ENCODE data around the gene HNRNPUL1. TPM values are rescaled to one million over a fixed set of nuclear protein-coding genes. Genes with fewer than 3 reads are reported as not detected.

The HNRNPUL1 gene
- total and polyA plus RNA-seq, 9 of the 15 experiments (the other 6 are each of a cell fraction or from before 2014, with no cell fraction given): 7.3 to 211 (median 85.0) TPM

DNA sequence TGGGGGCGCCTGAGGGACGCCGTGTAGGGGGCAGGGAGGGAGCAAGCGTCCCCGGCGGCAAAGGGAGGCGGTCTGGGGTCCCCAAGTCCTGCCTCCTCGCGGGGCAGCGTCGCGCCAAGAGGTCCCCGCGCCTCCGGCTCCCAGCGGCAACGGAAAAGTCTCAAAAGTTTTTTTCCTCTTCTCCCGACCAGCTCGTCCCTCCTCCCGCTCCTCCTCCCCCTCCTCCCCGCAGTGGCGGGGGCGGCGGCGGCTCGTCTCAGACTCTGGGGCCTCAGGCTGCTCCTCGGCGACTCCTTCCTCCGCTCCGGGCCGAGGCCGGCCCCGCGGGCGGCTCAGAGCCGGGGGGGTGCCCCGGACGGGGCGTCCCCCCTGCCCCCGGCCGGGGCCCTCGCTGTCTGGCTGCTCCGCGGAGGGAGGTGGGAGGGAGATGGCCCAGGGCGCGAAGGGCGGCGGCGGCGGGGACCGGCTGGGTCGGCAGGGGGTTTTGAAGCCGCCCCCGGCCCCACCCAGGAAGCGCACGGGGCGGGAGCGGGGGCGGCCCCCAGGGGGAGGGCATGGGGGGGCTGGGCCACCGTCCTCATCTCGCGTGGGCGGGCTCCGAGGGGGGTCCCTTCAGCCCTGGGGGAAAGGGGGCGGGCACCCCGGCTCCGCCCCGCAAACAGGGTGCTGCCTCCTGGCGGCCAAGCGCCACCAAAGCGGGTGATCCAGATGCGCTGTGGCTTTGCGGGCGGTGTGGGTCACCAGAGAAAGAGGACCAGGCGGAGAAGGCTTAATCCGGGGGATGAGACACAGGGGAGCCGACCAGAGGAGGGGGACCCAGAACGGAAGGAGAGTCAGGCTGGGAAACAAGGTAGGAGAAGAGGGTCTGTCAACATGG lies 89.5 kb downstream of the HNRNPUL1 start, which contains the start of gene TGFB1 (continued):
- TF ChIP-seq, protein P1, sequence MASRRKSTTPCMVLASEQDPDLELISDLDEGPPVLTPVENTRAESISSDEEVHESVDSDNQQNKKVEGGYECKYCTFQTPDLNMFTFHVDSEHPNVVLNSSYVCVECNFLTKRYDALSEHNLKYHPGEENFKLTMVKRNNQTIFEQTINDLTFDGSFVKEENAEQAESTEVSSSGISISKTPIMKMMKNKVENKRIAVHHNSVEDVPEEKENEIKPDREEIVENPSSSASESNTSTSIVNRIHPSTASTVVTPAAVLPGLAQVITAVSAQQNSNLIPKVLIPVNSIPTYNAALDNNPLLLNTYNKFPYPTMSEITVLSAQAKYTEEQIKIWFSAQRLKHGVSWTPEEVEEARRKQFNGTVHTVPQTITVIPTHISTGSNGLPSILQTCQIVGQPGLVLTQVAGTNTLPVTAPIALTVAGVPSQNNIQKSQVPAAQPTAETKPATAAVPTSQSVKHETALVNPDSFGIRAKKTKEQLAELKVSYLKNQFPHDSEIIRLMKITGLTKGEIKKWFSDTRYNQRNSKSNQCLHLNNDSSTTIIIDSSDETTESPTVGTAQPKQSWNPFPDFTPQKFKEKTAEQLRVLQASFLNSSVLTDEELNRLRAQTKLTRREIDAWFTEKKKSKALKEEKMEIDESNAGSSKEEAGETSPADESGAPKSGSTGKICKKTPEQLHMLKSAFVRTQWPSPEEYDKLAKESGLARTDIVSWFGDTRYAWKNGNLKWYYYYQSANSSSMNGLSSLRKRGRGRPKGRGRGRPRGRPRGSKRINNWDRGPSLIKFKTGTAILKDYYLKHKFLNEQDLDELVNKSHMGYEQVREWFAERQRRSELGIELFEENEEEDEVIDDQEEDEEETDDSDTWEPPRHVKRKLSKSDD (conservative IDR thresholded peaks at IDR 0.05; ENCODE audit: low read length): no peak
- TF ChIP-seq, protein P2, sequence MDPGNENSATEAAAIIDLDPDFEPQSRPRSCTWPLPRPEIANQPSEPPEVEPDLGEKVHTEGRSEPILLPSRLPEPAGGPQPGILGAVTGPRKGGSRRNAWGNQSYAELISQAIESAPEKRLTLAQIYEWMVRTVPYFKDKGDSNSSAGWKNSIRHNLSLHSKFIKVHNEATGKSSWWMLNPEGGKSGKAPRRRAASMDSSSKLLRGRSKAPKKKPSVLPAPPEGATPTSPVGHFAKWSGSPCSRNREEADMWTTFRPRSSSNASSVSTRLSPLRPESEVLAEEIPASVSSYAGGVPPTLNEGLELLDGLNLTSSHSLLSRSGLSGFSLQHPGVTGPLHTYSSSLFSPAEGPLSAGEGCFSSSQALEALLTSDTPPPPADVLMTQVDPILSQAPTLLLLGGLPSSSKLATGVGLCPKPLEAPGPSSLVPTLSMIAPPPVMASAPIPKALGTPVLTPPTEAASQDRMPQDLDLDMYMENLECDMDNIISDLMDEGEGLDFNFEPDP (CRISPR knock-in tag; IDR thresholded peaks at IDR 0.05): no peak
- TF ChIP-seq ZNF24 (IDR thresholded peaks at IDR 0.05): no peak
- TF ChIP-seq RBM22 (IDR thresholded peaks at IDR 0.05; ENCODE audit: low read depth, low read length, poor library complexity, severe bottlenecking): no peak
- TF ChIP-seq, protein P3, sequence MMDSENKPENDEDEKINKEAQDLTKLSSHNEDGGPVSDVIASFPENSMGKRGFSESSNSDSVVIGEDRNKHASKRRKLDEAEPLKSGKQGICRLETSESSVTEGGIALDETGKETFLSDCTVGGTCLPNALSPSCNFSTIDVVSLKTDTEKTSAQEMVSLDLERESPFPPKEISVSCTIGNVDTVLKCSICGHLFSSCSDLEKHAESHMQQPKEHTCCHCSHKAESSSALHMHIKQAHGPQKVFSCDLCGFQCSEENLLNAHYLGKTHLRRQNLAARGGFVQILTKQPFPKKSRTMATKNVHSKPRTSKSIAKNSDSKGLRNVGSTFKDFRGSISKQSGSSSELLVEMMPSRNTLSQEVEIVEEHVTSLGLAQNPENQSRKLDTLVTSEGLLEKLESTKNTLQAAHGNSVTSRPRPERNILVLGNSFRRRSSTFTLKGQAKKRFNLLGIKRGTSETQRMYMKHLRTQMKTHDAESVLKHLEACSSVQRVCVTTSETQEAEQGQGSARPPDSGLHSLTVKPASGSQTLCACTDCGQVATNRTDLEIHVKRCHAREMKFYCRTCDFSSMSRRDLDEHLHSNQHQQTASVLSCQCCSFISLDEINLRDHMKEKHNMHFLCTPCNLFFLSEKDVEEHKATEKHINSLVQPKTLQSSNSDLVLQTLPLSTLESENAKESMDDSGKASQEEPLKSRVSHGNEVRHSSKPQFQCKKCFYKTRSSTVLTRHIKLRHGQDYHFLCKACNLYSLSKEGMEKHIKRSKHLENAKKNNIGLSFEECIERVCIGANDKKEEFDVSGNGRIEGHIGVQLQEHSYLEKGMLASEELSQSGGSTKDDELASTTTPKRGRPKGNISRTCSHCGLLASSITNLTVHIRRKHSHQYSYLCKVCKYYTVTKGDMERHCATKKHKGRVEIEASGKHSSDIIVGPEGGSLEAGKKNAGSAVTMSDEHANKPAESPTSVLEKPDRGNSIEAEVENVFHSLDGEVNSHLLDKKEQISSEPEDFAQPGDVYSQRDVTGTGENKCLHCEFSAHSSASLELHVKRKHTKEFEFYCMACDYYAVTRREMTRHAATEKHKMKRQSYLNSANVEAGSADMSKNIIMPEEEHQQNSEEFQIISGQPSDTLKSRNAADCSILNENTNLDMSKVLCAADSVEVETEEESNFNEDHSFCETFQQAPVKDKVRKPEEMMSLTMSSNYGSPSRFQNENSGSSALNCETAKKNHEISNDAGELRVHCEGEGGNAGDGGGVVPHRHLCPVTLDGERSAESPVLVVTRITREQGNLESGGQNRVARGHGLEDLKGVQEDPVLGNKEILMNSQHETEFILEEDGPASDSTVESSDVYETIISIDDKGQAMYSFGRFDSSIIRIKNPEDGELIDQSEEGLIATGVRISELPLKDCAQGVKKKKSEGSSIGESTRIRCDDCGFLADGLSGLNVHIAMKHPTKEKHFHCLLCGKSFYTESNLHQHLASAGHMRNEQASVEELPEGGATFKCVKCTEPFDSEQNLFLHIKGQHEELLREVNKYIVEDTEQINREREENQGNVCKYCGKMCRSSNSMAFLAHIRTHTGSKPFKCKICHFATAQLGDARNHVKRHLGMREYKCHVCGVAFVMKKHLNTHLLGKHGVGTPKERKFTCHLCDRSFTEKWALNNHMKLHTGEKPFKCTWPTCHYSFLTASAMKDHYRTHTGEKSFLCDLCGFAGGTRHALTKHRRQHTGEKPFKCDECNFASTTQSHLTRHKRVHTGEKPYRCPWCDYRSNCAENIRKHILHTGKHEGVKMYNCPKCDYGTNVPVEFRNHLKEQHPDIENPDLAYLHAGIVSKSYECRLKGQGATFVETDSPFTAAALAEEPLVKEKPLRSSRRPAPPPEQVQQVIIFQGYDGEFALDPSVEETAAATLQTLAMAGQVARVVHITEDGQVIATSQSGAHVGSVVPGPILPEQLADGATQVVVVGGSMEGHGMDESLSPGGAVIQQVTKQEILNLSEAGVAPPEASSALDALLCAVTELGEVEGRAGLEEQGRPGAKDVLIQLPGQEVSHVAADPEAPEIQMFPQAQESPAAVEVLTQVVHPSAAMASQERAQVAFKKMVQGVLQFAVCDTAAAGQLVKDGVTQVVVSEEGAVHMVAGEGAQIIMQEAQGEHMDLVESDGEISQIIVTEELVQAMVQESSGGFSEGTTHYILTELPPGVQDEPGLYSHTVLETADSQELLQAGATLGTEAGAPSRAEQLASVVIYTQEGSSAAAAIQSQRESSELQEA (IDR thresholded peaks at IDR 0.05; ENCODE audit: low read depth): no peak
- TF ChIP-seq, protein P4, sequence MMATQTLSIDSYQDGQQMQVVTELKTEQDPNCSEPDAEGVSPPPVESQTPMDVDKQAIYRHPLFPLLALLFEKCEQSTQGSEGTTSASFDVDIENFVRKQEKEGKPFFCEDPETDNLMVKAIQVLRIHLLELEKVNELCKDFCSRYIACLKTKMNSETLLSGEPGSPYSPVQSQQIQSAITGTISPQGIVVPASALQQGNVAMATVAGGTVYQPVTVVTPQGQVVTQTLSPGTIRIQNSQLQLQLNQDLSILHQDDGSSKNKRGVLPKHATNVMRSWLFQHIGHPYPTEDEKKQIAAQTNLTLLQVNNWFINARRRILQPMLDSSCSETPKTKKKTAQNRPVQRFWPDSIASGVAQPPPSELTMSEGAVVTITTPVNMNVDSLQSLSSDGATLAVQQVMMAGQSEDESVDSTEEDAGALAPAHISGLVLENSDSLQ (IDR thresholded peaks at IDR 0.05): peak; percentile 37; the same call in 1 of the 2 replicates
- TF ChIP-seq, protein P5, sequence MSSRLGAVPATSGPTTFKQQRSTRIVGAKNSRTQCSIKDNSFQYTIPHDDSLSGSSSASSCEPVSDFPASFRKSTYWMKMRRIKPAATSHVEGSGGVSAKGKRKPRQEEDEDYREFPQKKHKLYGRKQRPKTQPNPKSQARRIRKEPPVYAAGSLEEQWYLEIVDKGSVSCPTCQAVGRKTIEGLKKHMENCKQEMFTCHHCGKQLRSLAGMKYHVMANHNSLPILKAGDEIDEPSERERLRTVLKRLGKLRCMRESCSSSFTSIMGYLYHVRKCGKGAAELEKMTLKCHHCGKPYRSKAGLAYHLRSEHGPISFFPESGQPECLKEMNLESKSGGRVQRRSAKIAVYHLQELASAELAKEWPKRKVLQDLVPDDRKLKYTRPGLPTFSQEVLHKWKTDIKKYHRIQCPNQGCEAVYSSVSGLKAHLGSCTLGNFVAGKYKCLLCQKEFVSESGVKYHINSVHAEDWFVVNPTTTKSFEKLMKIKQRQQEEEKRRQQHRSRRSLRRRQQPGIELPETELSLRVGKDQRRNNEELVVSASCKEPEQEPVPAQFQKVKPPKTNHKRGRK (tag; IDR thresholded peaks at IDR 0.05): no peak
- TF ChIP-seq ZFPM2 (CRISPR knock-in tag; IDR thresholded peaks at IDR 0.05): no peak
- no peak for TF ChIP-seq ZNF274 (IDR thresholded peaks at IDR 0.05; ENCODE audit: borderline replicate concordance, low read depth, low read length)
- peak; percentile 53; the same call in 1 of the 2 replicates for TF ChIP-seq MYC (IDR thresholded peaks at IDR 0.05; ENCODE audit: low read depth, low read length)
- no peak for TF ChIP-seq MYC (CRISPR knock-in tag; IDR thresholded peaks at IDR 0.05; ENCODE audit: borderline replicate concordance, low read depth)

Measured in K562 (cell line).